H9 (cell line): ENCODE results near the gene CDKAL1. TPM values are rescaled to one million over a fixed set of nuclear protein-coding genes. Genes with fewer than 3 reads are reported as not detected.

ENCODE experiments used
- DNase-seq: peaks from one replicate; pipeline ENCODE4 v3.0.0-alpha.2; 2017
- H2AFZ ChIP-seq: one replicate; pipeline ENCODE4 v1.6.1; 2013; ENCODE audit warnings: mild to moderate bottlenecking, low read length, control low read depth, moderate library complexity
- H2AK5ac ChIP-seq: 2 replicates; pipeline ENCODE4 v1.6.1; 2013; ENCODE audit warnings: low read length, control low read depth, mixed read lengths; ENCODE audit not compliant: insufficient read length
- H2BK120ac ChIP-seq: one replicate; pipeline ENCODE4 v1.6.1; 2013; ENCODE audit warnings: low read depth, mild to moderate bottlenecking, low read length, control low read depth, inconsistent platforms; ENCODE audit not compliant: poor library complexity, severe bottlenecking
- H2BK12ac ChIP-seq: 2 replicates; pipeline ENCODE4 v1.6.1; 2013; ENCODE audit warnings: low read length, control low read depth, mixed read lengths, low read depth; ENCODE audit not compliant: insufficient read length
- H2BK15ac ChIP-seq: 2 replicates; pipeline ENCODE4 v1.6.1; 2013; ENCODE audit warnings: low read depth, low read length, control low read depth
- H2BK20ac ChIP-seq: one replicate; pipeline ENCODE4 v1.6.1; 2013; ENCODE audit warnings: low read depth, mild to moderate bottlenecking, low read length, control low read depth, inconsistent platforms; ENCODE audit not compliant: poor library complexity, severe bottlenecking
- H2BK5ac ChIP-seq: 2 replicates; pipeline ENCODE4 v1.6.1; 2013; ENCODE audit warnings: low read length, control low read depth, mixed read lengths; ENCODE audit not compliant: insufficient read length
- H3K14ac ChIP-seq: 2 replicates; pipeline ENCODE4 v1.6.1; 2013; ENCODE audit warnings: low read length, control low read depth; ENCODE audit not compliant: insufficient read depth
- H3K18ac ChIP-seq: 2 replicates; pipeline ENCODE4 v1.6.1; 2013; ENCODE audit warnings: low read depth, mild to moderate bottlenecking, mixed read lengths, low read length, control low read depth; ENCODE audit not compliant: insufficient read length
- H3K23ac ChIP-seq: 2 replicates; pipeline ENCODE4 v1.6.1; 2013; ENCODE audit warnings: low read length, control low read depth, mixed read lengths, low read depth; ENCODE audit not compliant: insufficient read length
- H3K23me2 ChIP-seq: 2 replicates; pipeline ENCODE4 v1.6.1; 2013; ENCODE audit warnings: low read depth, mild to moderate bottlenecking, mixed read lengths, low read length, control low read depth; ENCODE audit not compliant: insufficient read length, poor library complexity, severe bottlenecking
- H3K27ac ChIP-seq: 2 replicates; pipeline ENCODE4 v1.5.1; 2013; ENCODE audit warnings: low read length, control low read depth, mixed read lengths, low read depth; ENCODE audit not compliant: insufficient read length
- H3K27me3 ChIP-seq: 2 replicates; pipeline ENCODE4 v1.6.1; 2013; ENCODE audit warnings: low read length, control low read depth, inconsistent platforms; ENCODE audit not compliant: insufficient read depth
- H3K4ac ChIP-seq: 2 replicates; pipeline ENCODE4 v1.6.1; 2013; ENCODE audit warnings: low read depth, mild to moderate bottlenecking, control low read depth, inconsistent platforms, low read length, moderate library complexity
- H3K4me1 ChIP-seq: 2 replicates; pipeline ENCODE4 v1.6.1; 2013; ENCODE audit warnings: low read length, control low read depth, inconsistent platforms; ENCODE audit not compliant: insufficient read depth
- H3K4me2 ChIP-seq: 2 replicates; pipeline ENCODE4 v1.6.1; 2013; ENCODE audit warnings: low read length, control low read depth, mixed read lengths; ENCODE audit not compliant: insufficient read length, insufficient read depth
- H3K56ac ChIP-seq: 2 replicates; pipeline ENCODE4 v1.6.1; 2013; ENCODE audit warnings: low read depth, mild to moderate bottlenecking, mixed read lengths, low read length, control low read depth; ENCODE audit not compliant: insufficient read length
- H3K79me1 ChIP-seq: 2 replicates; pipeline ENCODE4 v1.6.1; 2013; ENCODE audit warnings: low read depth, mild to moderate bottlenecking, moderate library complexity, low read length, control low read depth, inconsistent platforms; ENCODE audit not compliant: insufficient read depth, poor library complexity, severe bottlenecking
- H3K79me2 ChIP-seq: 2 replicates; pipeline ENCODE4 v1.6.1; 2013; ENCODE audit warnings: low read length, control low read depth, inconsistent platforms; ENCODE audit not compliant: insufficient read depth
- H3K9ac ChIP-seq: 2 replicates; pipeline ENCODE4 v1.6.1; 2013; ENCODE audit warnings: low read length, control low read depth, mixed read lengths; ENCODE audit not compliant: insufficient read length; ENCODE audit errors: extremely low read depth
- H3K9me3 ChIP-seq: one replicate; pipeline ENCODE4 v1.6.1; 2013; ENCODE audit warnings: low read depth, low read length, inconsistent platforms; ENCODE audit not compliant: control insufficient read depth
- H3T11ph ChIP-seq: one replicate; pipeline ENCODE4 v1.6.1; 2013; ENCODE audit warnings: mild to moderate bottlenecking, low read length, control low read depth, inconsistent platforms
- H4K20me1 ChIP-seq: one replicate; pipeline ENCODE4 v1.6.1; 2013; ENCODE audit not compliant: control insufficient read depth, insufficient read length, insufficient read depth
- H4K5ac ChIP-seq: 2 replicates; pipeline ENCODE4 v1.6.1; 2013; ENCODE audit warnings: low read depth, mild to moderate bottlenecking, mixed read lengths, low read length, control low read depth; ENCODE audit not compliant: insufficient read length
- H4K8ac ChIP-seq: replicated peaks from 2 replicates; pipeline ENCODE4 v1.6.1; 2013; ENCODE audit warnings: low read length, control low read depth, mixed read lengths, low read depth; ENCODE audit not compliant: insufficient read length
- H4K91ac ChIP-seq: 2 replicates; pipeline ENCODE4 v1.6.1; 2013; ENCODE audit warnings: low read depth, mild to moderate bottlenecking, moderate library complexity, mixed read lengths, low read length, control low read depth; ENCODE audit not compliant: insufficient read length
- H3K27ac Mint-ChIP-seq, 3 experiments: 2 replicates in 2 of 3; 3 replicates in 1 of 3; pipeline ENCODE4 v1.8.0; 2020 to 2021; ENCODE audit warnings: mixed read lengths in 3 of 3, mild to moderate bottlenecking in 1 of 3, moderate library complexity in 1 of 3
- H3K27me3 Mint-ChIP-seq: 2 replicates; pipeline ENCODE4 v1.8.0; 2021; ENCODE audit warnings: low read depth, mild to moderate bottlenecking, moderate library complexity, mixed read lengths
- H3K36me3 Mint-ChIP-seq, 3 experiments: 2 replicates in 2 of 3; 3 replicates in 1 of 3; pipeline ENCODE4 v1.8.0; 2020 to 2021; ENCODE audit warnings: low read depth in 3 of 3, mixed read lengths in 3 of 3; ENCODE audit not compliant: insufficient read depth in 1 of 3
- H3K4me1 Mint-ChIP-seq, 2 experiments: 2 replicates each; pipeline ENCODE4 v1.8.0; 2020; ENCODE audit warnings: mixed read lengths in 2 of 2
- H3K4me3 Mint-ChIP-seq, 2 experiments: 2 replicates in 1 of 2; 3 replicates in 1 of 2; pipeline ENCODE4 v1.8.0; 2020 to 2021; ENCODE audit warnings: mild to moderate bottlenecking in 2 of 2, mixed read lengths in 2 of 2, moderate library complexity in 1 of 2
- H3K9me3 Mint-ChIP-seq, 2 experiments: 2 replicates in 1 of 2; 3 replicates in 1 of 2; pipeline ENCODE4 v1.8.0; 2020; ENCODE audit warnings: mild to moderate bottlenecking in 2 of 2, mixed read lengths in 2 of 2, moderate library complexity in 1 of 2
- WGBS: extraction: QIAGEN DNeasy Blood & Tissue Kit; methylation state at CpG from one replicate; pipeline ENCODE4 v1.1.7; 2013; ENCODE audit warnings: missing lambda C conversion rate, low lambda C conversion rate, mixed read lengths; ENCODE audit not compliant: insufficient read length; ENCODE audit errors: extremely low coverage; 5-methylcytosine and 5-hydroxymethylcytosine counted together
- total RNA-seq: library from RNA; stranded (reverse); gene quantifications from 2 replicates; pipeline ENCODE4 v1.2.1, GENCODE V29; 2021
- TF ChIP-seq, protein P1 (sequence below): fragments of 200-600 bp; sonication (generic); conservative IDR thresholded peaks from 3 replicates; pipeline ENCODE4 v1.8.0; 2021; ENCODE audit warnings: antibody characterized with exemption, mild to moderate bottlenecking

CDKAL1 gene
- total RNA-seq, 1 experiment from 2014 or later = 23.0 TPM

GRCh38 chr6:21143645-21144044, 609.4 kb downstream of the CDKAL1 start:
- Histone ChIP-seq H3K23me2 (no peaks in the 10 kb centered on the region), H2BK5ac (no peak overlapping the region), H3K79me2 (no peaks in the 10 kb centered on the region), H2AK5ac (no peak overlapping the region), H3K4me1 (no peaks in the 10 kb centered on the region), H3K27ac (no peak overlapping the region), H4K8ac (no peak overlapping the region), H3K4me2 (no peak overlapping the region), H3K27me3 (no peaks in the 10 kb centered on the region), H4K5ac (no peak overlapping the region), H3T11ph (no peak overlapping the region), H2BK15ac (no peak overlapping the region), H3K4ac (no peak overlapping the region), H2AFZ (no peak overlapping the region), H3K14ac (no peak overlapping the region), H3K79me1 (no peaks in the 10 kb centered on the region), H3K18ac (no peak overlapping the region), H3K9ac (no peak overlapping the region), H2BK120ac (no peak overlapping the region), H3K23ac (no peak overlapping the region), H3K56ac (no peak overlapping the region), H2BK12ac (no peak overlapping the region), H3K9me3 (no peaks in the 10 kb centered on the region), H4K20me1 (no peaks in the 10 kb centered on the region), H4K91ac (no peak overlapping the region), H2BK20ac (no peak overlapping the region)
- DNase-seq = no peak
- H3K27me3 Mint-ChIP-seq = no peaks in the 10 kb centered on the region
- no CpG with 5 or more reads among the region's 4 CpGs for WGBS
- H3K4me3 Mint-ChIP-seq = no peak overlapping the region
- H3K9me3 Mint-ChIP-seq = no peaks in the 10 kb centered on the region
- peaks cover 5 to 8% of the 10 kb centered on the region in 2 experiments for H3K4me1 Mint-ChIP-seq
- TF ChIP-seq, protein P1, sequence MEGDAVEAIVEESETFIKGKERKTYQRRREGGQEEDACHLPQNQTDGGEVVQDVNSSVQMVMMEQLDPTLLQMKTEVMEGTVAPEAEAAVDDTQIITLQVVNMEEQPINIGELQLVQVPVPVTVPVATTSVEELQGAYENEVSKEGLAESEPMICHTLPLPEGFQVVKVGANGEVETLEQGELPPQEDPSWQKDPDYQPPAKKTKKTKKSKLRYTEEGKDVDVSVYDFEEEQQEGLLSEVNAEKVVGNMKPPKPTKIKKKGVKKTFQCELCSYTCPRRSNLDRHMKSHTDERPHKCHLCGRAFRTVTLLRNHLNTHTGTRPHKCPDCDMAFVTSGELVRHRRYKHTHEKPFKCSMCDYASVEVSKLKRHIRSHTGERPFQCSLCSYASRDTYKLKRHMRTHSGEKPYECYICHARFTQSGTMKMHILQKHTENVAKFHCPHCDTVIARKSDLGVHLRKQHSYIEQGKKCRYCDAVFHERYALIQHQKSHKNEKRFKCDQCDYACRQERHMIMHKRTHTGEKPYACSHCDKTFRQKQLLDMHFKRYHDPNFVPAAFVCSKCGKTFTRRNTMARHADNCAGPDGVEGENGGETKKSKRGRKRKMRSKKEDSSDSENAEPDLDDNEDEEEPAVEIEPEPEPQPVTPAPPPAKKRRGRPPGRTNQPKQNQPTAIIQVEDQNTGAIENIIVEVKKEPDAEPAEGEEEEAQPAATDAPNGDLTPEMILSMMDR = no peak
- H3K27ac Mint-ChIP-seq = no peak overlapping the region; a peak in 2 of 7 replicates
- H3K36me3 Mint-ChIP-seq = peaks cover 0 to 7% (median 2%) of the 10 kb centered on the region in 3 experiments; a peak in 1 of 7 replicates
